Hematopoietic multipotent progenitor cell (in vitro differentiated cells): Measurements from ENCODE around the gene TMEM63A. TPM values are rescaled to one million over a fixed set of nuclear protein-coding genes. Genes with fewer than 3 reads are reported as not detected.
"Not testable (repeated sequence)": the region's sequence is repeated elsewhere in the genome, so short reads cannot be mapped to it uniquely, and the experiment has no call there.

Source experiments
- DNase-seq, 3 donors: peaks; one replicate each; pipeline ENCODE4 v3.0.0-alpha.2; 2011 to 2015; ENCODE audit warnings: low read depth in 2 of 3, low spot score in 2 of 3
- total RNA-seq: library from RNA; depleted of rRNA; stranded (reverse); fragments of >200 nt; gene quantifications from one replicate; pipeline ENCODE4 v1.2.3, GENCODE V29; 2012

The TMEM63A gene
- total RNA-seq, 1 donor = 70.0 TPM

DNA sequence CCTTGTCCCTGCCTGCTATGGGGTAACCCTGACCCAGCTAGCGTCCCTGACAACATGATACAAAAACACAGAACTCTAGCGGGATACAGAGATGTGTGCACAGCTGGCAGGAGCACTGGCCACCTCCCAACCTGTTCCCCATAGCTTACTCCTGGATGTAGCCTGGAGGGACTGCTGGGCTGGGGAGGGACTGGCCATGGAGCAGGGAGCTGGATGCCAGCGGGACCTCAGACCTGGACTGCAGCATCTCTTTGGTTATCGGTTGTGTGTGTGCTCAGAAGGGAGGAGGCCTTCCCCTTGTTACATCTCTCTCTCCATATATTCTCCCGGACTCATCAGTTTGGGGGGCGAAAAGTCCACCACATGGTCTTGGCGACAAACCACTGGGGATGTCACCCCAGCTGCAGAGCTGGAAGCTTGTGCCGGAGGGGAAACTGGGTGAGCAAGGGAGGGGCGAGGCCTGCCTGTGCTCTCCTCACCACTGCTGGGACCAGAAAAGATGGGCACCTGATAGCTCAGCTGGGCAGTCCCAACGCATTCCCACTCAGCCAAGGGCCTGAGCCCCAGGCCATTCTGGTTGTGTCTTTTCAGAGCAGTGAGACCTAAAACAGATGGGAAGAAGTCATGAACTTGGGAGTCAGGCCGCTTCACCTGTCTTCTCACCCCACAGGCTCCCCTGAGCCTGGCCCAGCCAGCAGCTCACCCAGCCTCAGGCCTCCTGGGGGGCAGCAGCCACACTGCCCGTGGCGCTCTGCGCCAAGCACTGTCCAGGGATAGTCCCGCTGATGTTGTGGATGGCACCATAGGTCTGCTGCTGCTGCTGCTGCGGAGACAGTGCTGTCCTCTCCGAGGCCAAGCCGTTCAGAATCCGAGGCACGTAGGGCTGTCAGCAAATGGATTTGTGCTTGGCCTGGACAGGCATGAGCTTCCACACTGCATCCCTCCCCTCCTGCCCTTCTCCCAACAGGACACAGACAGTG, 35.6 kb downstream of the TMEM63A start:
- no peak for DNase-seq

DNA sequence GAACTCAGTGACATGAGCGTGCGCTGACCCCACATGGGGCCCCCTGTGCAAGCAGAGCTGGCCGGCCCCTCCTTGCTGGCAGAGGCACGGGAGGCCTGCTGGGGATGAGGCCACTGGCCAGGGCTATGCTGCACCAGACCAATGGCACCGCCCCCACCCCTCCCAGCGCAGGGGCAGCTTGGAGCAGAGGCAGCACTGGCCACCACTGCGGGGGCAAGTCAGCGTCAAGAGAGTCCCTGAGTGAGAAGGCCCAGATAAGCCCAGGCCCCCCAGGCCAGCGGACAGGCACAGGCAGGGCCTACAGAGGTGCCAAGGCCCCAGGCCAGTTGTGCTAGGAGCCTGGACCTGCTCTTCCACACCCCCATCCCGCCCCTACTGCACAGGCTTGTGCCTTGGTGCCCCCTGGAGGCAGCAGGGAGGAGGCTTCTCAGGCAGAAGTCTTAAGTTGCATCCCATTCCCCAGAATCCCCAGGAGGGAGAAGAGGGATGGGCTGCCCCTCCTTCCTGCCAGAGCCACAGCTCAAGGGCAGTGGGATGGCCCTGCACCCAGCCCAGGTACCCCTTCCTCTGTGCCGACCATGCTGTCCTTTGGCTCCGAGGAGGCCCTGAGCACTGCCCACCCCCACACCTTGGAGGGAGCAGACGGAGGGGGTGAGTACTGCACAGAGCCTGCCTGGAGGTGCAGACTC, 36.5 kb downstream of the TMEM63A start:
- peak in 2 of 3 donors; percentile 47 to 65 for DNase-seq

GRCh38 chr1:225845097-225845496, 37.1 kb downstream of the TMEM63A start:
- no peak for DNase-seq

DNA sequence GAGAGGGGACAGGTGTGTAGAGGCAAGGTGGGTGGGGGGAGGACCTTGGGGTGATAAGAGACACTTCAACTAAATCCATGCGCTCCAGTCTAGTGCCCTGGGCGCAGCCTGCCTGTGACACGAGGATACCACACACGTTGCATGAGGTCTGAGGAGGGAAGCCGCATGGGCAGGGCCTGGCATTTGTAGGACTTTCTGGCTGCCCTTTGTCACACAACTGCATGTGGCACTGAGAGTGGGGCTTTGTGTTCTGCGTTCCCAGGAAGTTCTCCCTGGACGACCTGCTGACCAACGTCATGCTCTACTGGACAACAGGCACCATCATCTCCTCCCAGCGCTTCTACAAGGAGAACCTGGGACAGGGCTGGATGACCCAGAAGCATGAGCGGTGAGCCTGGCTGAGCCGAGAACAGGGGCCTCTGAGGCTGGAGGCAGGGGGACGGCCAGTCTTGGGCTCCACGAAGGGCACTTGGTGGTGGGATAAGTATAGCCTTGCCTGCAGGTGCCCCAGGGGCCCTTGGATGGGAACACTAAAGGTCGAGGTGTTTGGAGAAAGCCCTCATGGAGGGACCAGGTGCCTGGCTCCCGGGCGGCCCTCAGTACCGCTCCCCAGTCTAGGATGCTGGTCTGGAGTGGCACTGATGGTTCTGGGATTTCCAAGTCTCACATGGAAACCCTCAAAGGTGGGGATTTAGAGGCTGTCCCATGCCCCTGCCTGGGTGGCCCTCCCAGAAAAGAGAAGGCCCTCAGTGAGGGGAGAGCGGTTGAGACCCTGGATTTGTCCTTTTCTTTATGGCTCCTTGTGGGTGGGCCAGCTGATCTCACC, 37.7 kb downstream of the TMEM63A start:
- no peak for DNase-seq

DNA sequence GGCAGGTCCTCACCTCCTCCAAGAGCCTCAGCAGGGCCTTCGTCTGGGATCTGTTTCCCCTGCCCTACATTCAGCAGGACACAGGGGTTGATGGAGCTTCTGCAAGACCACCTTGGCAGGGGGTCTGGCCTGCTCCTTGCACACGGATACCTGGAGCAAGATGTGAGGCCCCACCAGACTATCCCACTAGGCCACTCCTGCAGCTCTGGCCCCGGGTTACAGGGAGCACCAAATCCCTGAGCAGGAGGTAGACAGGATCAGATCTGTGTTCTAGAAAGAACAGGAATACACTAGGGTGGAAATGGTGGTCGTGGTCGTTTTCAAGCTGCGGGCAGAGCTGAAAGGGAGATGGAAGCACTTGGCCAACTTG, 38.8 kb downstream of the TMEM63A start:
- DNase-seq = no peak

- DNase-seq = no peak
These were observed 39.3 kb downstream of the TMEM63A start for GRCh38 chr1:225842788-225843425.

DNA sequence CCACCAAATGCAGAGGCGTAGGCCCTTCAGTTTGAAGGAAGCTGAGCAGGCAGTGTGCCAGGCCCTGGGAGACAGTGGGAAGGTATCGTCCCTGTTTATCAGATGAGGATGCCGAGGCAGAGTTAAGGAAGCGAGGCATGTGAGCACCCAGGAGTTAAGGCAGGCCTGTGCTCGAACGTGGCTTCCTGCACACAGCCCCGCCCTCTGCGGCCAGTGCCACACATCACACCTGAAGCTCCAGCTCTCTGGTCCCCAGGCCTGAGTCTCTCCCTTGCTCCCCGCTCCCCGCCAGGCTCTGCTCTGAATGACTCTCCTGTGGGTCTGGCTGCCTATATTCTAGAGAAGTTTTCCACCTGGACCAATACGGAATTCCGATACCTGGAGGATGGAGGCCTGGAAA, 40.1 kb downstream of the TMEM63A start:
- DNase-seq = no peak

DNA sequence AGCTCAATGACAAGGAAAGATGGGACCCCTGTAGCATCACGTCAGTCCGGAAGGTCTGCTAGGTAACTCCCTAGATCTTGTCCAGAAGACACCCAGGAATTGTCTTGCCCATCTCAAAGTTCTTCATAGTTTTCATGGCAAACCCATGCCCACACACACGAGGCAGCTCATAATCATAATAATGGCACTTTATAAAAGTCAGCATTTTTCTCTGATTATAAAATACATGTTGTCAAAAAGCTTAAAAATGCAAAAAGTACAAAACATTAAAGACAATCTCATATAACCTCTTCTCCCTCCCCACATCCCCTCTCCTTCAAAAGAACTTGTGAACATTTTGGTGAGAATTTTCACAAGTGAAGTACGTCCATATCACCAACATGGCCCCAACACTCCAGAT, 41.5 kb downstream of the TMEM63A start:
- DNase-seq = no peak

GRCh38 chr1:225840223-225840610, 42.0 kb downstream of the TMEM63A start:
- DNase-seq = no peak

GRCh38 chr1:225838793-225839192, 43.4 kb downstream of the TMEM63A start:
- DNase-seq = no peak

- not testable (repeated sequence) for DNase-seq
These were observed 45.9 kb downstream of the TMEM63A start for GRCh38 chr1:225836296-225836695.

DNA sequence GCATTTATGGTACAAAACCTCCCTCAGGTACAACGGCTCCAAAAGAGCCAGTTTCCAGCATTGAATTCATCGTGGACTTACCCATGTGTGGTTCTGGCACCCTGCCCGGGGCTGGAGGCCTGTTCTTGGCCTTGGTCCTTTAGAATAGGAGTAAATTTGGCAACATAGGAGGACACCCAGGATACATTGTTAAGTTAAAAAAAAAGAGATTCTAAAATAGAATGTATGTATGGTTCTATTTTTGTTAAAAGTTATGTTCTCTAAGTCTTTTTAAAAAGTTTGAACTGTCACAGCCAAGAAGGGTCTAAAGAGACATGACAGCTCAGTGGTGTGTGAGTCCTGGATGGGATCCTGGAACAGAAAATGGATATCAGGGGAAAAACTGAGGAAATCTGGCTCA, 46.3 kb downstream of the TMEM63A start:
- DNase-seq = no peak

DNA sequence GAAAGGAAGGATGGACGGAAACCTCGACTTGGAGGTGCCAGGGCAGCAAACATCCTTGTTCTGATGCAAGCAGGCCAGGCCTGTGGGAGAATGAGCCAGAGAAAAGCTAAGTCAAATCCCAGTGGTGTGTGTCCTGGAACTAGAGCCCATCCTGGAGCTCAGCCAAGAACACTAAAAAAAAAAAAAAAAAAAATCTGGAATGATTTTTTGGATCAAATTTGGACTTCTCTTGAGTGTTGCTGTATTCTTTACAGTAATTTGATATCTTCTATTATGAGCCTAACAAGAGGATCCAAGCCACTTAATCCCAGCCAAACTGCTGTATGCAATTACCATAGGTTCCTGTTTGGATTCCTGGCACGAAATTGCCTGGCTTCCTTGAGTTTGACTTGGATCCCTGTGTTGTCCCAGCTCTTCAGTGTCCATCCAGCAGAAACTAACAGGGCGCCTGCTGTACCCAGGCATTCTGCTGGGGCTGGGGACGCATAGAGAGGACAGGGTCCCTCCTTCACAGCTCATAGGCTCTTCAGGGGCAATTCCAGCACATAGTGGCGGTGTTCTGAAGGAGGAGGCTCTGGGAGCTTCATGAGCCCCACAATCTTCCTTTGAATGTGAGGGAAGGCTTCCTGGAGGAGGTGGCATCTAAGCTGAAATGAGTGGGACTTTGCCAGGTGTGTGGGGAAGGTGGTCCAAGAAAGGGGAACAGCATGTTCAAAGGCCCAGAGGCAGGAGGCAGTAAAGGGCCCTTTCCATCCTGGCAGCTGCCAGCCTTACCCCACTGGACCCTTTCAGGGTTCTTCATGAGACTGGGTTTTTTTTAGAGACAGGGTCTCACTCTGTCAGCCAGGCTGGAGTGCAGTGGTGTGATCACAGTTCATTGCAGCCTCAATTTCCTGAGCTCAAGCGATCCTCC, 47.5 kb downstream of the TMEM63A start:
- no peak for DNase-seq

DNA sequence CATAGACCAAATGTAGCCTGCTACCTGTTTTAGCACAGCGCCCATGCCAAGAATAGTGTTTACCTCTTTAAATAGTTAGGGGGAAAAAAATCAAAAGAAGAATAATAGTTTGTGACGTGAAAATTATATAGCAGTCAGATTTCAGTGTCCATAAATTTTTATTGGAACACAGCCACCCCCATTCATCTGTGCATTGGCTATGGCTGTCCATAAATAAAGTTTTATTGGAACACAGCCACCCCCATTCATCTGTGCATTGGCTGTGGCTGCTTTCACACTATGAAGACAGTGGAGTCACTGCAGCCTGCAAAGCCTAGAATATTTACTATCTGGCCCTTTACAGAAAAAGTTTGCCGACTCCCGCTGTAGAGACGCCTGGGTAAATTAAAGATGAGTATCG, 51.3 kb downstream of the TMEM63A start:
- DNase-seq = no peak

GRCh38 chr1:225828706-225829345, 53.4 kb downstream of the TMEM63A start:
- DNase-seq = no peak

DNA sequence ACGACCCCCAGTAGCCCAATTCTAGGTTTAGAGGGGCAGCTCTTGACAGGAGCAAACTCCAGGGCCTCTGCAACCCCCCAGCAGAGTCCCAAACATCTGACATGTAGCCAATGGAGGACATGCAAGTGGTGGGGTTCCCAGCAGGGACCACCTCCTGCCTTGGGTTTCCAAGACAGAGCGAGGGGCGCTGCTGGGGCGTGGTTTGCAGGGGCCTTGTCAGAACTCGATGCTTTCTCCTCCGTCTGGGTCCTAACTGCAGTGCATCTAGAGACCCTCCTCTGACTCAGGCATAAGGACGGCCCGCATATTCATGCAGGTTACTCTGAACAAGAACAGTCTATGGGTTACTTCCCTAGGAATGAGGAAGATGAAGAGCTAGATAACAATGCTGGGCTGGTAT, 55.1 kb downstream of the TMEM63A start:
- DNase-seq = no peak

- no peak for DNase-seq
These were observed 56.6 kb downstream of the TMEM63A start for GRCh38 chr1:225825607-225826007.

- DNase-seq = no peak
These were observed 57.1 kb downstream of the TMEM63A start for GRCh38 chr1:225825078-225825477.

DNA sequence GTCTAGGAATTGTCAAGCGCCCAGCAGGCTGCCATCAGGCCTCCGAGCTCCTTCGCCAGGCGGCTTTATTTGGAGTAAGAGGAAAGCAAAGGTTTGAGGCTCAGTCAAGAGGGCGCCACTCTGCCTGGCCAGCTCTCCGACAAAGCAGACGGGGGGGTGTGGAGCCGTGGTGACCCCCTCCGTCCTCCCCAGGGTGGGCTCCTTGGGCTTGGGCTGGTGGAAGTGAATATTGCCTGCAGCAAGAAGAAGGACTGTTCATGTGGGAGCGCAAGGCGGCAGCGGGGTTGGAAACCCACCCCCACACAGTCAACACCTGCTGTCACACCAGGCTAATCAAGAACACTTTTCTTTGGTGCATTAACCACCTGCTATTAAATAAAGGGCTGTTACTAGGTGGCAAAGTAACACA, 57.6 kb downstream of the TMEM63A start:
- DNase-seq = no peak
